ENCODE measurements around the gene LRRC56.

LRRC56 gene

GRCh38 chr11:497565-498296 is 39.6 kb upstream of the LRRC56 start:
- Histone ChIP-seq H3K27me3 (ENCODE audit: control insufficient read depth, insufficient read depth, low read length) (no peaks in the 10 kb centered on the region), H3K79me2 (no peaks in the 10 kb centered on the region), H3K4me1 (peaks cover 18% of the 10 kb centered on the region), H3K9ac (no peak overlapping the region), H3K4me2 (ENCODE audit: low read length) (peak overlapping the region; percentile 51), H2AFZ (no peak overlapping the region), H3K27ac (peak overlapping the region; percentile 87), H3K4me3 (ENCODE audit: low read depth, low read length) (peak overlapping the region; percentile 5), H3K36me3 (ENCODE audit: control insufficient read depth, insufficient read depth, low read length) (no peaks in the 10 kb centered on the region), H3K9me3 (ENCODE audit: control insufficient read depth, low read length) (no peaks in the 10 kb centered on the region)
- TF ChIP-seq, protein P1, sequence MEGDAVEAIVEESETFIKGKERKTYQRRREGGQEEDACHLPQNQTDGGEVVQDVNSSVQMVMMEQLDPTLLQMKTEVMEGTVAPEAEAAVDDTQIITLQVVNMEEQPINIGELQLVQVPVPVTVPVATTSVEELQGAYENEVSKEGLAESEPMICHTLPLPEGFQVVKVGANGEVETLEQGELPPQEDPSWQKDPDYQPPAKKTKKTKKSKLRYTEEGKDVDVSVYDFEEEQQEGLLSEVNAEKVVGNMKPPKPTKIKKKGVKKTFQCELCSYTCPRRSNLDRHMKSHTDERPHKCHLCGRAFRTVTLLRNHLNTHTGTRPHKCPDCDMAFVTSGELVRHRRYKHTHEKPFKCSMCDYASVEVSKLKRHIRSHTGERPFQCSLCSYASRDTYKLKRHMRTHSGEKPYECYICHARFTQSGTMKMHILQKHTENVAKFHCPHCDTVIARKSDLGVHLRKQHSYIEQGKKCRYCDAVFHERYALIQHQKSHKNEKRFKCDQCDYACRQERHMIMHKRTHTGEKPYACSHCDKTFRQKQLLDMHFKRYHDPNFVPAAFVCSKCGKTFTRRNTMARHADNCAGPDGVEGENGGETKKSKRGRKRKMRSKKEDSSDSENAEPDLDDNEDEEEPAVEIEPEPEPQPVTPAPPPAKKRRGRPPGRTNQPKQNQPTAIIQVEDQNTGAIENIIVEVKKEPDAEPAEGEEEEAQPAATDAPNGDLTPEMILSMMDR (IDR thresholded peaks at IDR 0.05) = peak; percentile 30

DNA sequence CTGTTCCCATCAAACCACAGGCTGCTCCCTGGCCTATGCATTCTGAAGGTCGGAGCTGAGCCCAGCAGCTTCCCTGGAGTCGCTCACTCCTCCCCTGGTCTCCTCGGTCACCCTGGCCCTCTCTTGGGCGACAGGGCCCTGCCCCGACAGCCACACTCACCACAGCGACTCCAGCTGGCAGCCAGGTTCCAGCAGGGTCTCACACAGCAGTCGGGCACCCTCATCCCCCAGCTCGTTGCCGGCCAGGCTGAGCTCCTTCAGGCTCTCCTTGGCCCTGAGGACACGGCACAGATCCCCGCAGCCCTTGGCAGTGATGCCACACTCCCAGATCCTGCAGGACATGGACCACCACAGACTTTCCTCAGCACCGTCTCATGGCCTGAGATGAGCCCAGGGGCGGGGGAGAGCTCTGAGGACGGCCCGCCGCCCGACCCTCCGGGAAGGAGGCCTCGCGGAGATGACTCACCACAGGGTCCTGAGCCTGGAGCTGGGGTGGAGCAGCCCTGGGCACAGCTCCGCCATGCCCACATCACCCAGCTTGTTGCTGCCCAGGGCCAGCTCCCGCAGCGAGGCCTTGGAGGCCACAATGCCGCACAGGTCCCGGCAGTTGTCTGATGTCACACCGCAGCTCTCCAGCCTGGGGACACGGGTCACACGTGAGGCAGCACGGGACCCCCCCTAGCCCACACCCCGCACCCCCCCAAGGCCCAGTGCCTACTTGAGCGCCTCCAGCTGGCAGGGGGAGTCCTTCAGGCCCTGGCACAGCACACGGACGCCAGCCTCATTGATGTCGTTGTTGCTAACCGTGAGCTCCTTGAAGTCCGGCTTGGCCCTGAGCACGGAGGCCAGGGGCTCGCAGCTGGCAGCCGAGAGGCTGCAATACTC is 38.8 kb upstream of the LRRC56 start:
- H3K36me3 ChIP-seq (ENCODE audit: control insufficient read depth, insufficient read depth, low read length) = no peaks in the 10 kb centered on the region
- no peaks in the 10 kb centered on the region for H3K9me3 ChIP-seq (ENCODE audit: control insufficient read depth, low read length)
- no peak overlapping the region for H2AFZ ChIP-seq
- H3K27ac ChIP-seq = peak overlapping the region; percentile 87
- H3K27me3 ChIP-seq (ENCODE audit: control insufficient read depth, insufficient read depth, low read length) = no peaks in the 10 kb centered on the region
- TF ChIP-seq, protein P1 (IDR thresholded peaks at IDR 0.05) = no peak
- H3K4me2 ChIP-seq (ENCODE audit: low read length) = peak overlapping the region; percentile 51
- peak overlapping the region; percentile 5 for H3K4me3 ChIP-seq (ENCODE audit: low read depth, low read length)
- H3K9ac ChIP-seq = no peak overlapping the region
- H3K4me1 ChIP-seq = peaks cover 18% of the 10 kb centered on the region
- H3K79me2 ChIP-seq = no peaks in the 10 kb centered on the region

- no peaks in the 10 kb centered on the region for H3K9me3 ChIP-seq (ENCODE audit: control insufficient read depth, low read length)
- TF ChIP-seq, protein P1 (IDR thresholded peaks at IDR 0.05) = no peak
Measured at GRCh38 chr11:499201-500076, 37.9 kb upstream of the LRRC56 start.

GRCh38 chr11:501001-501682 is 36.2 kb upstream of the LRRC56 start:
- no peak overlapping the region for H3K4me2 ChIP-seq (ENCODE audit: low read length)
- no peaks in the 10 kb centered on the region for H3K27me3 ChIP-seq (ENCODE audit: control insufficient read depth, insufficient read depth, low read length)
- H2AFZ ChIP-seq = no peak overlapping the region
- TF ChIP-seq, protein P1 (IDR thresholded peaks at IDR 0.05) = no peak
- no peaks in the 10 kb centered on the region for H3K36me3 ChIP-seq (ENCODE audit: control insufficient read depth, insufficient read depth, low read length)
- no peak overlapping the region for H3K4me3 ChIP-seq (ENCODE audit: low read depth, low read length)
- peaks cover 12% of the 10 kb centered on the region for H3K79me2 ChIP-seq
- no peaks in the 10 kb centered on the region for H3K9me3 ChIP-seq (ENCODE audit: control insufficient read depth, low read length)
- peaks cover 18% of the 10 kb centered on the region for H3K4me1 ChIP-seq
- H3K9ac ChIP-seq = no peak overlapping the region
- no peak overlapping the region for H3K27ac ChIP-seq

More at GRCh38 chr11:499201-500076, 37.9 kb upstream of the LRRC56 start:
- H3K9ac ChIP-seq = no peak overlapping the region
- H3K36me3 ChIP-seq (ENCODE audit: control insufficient read depth, insufficient read depth, low read length) = no peaks in the 10 kb centered on the region
- H3K4me1 ChIP-seq = peaks cover 18% of the 10 kb centered on the region
- no peak overlapping the region for H3K4me3 ChIP-seq (ENCODE audit: low read depth, low read length)
- no peak overlapping the region for H2AFZ ChIP-seq
- H3K4me2 ChIP-seq (ENCODE audit: low read length) = no peak overlapping the region
- H3K27ac ChIP-seq = peak overlapping the region; percentile 87
- H3K79me2 ChIP-seq = peaks cover under 1% of the 10 kb centered on the region
- H3K27me3 ChIP-seq (ENCODE audit: control insufficient read depth, insufficient read depth, low read length) = no peaks in the 10 kb centered on the region

Measured in parathyroid adenoma (tissue), 2 donors.